ENCODE data around the gene PRF1.

PRF1 gene

DNA sequence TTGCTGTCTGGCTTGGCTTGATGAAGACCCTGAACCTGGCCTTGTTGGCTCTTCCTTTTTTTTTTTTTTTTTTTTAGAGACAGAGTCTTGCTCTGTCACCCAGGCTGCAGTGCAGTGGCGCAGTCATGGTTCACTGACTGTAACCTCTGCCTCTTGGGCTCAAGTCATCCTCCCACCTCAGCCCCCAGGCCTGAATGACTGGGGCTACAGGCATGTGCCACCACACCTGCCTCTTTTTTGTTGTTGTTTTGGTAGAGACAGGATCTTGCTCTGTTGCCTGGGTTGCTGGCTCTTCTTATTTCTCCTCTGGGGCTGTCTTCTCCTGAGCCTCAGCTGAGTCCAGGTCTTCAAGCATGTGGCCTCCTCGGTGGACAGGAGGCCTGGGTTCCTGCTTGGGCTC, 44.7 kb downstream of the PRF1 start:
- DNase-seq = no peak

DNA sequence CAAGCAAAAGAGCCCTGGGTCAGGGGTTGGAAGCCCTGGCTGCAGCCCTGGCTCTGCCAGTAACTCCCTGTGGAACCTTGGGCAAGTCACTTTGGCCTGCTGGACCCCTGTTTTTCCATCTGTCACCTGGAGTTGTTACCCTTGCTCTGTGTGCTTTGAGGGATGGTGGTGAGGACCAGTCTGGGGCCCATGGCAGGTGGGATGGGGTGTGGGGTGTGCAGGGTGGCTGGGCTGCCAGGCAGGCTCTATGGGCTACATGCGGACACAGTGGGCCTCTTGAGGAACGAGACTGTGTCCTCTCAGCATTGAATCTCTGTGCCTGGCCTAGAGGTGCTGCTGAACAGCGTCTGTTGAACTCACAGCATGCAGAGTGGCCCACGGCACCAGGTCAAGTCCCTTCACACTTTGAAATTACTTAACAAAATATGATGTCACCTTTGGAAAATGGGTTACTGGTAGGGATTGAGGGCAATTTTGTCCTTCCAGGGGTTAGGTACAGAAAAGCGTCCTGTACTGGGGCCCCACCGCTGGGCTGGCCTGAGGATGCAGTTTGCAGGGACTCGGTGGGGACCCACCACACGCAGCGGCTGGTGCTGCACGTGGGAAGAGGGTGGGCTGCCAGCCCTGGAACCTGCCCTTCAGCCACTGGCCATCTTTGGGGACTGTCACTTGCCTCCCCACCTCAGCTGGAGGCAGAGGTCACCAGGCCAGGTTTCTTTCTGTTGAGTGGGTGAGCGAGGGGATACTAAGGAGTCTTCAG, 45.3 kb downstream of the PRF1 start:
- DNase-seq = no peak

DNA sequence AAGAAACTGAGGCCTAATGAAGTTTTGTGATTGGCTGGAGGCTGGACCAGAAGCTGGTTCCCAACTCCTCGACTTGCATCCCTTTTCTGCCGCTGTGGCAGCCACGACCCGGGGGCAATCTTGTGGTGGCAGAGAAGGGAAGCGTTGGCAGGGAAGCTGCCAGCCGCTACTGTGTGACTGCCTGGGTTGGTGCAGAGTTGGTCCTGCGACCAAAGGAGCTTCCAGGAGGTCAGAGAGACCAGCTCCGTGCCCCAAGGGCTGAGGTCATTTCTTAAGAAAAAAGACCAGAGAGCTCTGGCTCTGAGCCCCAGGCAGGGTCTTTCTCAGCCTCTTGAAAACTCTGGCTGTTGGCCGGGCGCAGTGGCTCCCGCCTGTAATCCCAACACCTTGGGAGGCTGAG, 47.2 kb downstream of the PRF1 start:
- DNase-seq = no peak

DNA sequence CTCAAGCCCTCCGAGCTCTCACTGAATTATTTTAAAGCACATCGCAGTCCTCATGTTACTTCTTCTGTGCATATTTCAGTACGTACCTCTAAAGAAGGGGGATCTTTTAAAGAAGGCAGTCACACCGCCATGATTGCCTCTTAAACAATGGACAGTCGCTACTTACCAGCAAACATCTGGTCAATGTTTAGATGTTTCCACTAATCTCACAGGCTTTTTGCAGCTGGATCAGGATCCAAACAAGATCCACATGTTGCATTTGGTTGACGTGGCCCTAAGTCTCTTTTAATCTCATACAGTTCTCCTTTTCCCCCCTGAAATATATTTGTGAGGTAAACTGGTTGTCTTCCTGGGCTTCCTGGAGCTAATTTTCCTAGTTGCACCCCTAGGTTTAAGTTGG, 50.0 kb downstream of the PRF1 start:
- no peak for DNase-seq

DNA sequence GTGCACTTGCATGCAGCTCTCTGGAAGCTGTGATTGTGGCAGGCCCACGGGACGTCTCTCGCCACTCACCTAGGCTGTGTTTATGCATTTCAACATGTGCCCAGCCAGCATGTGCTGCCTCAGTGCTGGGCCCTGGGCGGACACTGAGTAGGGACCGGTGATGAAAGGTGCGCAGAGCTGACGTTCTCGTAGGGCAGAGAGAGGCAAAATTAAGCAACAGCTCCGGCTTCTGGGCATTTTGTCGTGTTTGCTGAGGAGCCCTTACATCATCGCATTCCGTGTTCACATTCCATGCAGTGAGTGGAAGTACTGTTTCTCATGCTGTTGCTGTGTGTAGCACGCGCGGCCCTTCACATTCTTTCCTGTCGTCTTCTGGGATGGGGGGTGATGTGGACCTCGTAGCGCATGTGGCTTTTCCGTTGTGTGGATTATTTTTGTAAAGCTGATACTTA, 50.5 kb downstream of the PRF1 start:
- no peak for DNase-seq

DNA sequence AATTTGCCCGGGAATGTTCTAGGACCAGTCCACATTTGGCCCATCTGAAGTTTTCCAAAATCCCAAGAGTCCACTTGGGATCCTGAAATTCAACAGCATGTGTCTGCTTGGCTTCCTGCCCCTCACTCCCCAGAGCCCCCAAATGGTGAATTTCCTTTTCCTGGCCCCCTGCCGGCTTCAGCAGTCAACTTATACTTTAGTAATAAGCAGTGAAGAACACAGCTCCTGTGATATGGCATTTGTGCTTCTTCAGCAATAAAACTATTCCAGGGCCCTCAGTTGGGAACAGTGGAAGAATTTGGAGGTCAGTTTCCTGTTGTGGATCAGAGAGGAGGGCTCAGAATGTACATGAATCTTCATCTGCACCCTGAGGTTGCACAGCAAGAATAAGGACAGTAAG, 51.1 kb downstream of the PRF1 start:
- DNase-seq = no peak

DNA sequence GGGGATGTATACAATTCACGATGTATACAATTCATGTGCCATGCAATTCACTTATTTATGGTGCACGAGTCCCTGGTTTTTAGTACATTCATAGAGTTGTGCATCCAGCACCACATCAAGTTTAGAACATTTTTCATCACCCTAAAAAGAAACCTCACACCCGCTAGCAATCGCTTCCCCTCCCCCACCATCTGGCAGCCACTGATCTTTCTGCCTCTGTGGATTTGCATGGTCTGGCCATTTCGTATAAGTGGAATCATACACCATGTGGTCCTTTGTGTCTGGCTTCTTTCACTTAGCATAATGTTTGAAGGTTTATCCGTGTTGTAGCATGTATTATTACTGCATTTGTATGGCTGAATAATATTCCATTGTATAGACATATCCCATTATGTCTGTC, 52.1 kb downstream of the PRF1 start:
- no peak for DNase-seq

DNA sequence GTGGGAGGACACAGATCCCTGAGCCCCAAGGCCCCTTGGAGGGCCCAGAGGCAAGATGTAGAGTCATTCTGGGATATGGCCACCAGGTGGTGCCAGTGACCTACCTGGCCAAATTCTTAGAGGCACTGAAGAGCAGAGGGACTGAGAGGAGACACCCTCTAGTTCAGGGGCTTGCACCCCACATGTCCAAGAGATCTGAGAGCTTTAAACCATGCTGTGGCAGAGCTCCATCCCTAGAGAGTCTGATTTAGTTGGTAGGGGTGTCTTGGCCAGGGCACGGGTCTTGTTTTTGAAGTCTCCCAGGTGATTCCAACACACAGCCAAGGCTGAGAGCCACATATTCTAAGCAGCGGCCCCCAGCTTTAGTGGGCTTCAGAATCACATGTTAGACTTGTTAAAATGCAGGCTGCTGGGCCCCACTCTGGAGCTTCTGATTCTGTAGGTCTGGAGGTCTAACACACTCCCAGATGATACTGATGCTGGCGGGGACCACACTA, 52.5 kb downstream of the PRF1 start:
- DNase-seq = peak; percentile 64 to 72

DNA sequence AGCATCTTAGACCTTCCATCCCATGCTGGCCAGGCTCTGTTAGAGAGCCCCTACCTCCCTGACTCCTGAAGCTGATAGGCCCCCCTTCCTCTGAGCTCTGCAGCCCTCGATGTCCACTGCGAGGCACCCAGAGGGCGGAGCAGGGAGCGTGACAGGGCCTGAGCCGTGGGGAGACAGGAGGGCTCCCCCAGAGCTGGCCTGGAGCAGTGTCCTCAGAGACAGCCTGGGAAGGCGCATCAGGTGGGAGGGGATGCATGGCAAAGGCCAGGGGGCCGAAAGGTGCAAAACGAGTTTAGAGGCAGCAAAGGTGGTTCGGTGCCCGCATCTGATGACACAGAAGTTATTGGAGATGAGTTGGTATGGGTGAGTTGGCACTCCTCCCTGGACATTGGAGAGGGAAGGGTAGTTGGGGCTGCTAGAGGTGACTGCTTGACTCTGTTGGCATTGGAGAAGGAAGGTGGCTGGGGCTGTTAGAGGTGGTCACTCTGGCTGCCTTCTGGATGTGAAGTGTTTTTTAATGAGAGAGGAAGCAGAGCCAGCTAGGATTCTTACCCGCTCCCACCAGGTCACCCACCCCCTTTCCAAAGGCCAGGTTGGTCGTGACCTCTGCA, 53.1 kb downstream of the PRF1 start:
- no peak for DNase-seq

Data from activated CD4-positive, alpha-beta T cell treated with anti-CD3 and anti-CD28 coated beads for 4 hours (primary cell).